ENCODE results near the gene TBXAS1.

GRCh38 chr7:139914306-139915267 lies 85.5 kb downstream of the TBXAS1 start:
- no peak for TF ChIP-seq CTCF (conservative IDR thresholded peaks at IDR 0.05)
- no peak for TF ChIP-seq EZH2 (IDR thresholded peaks at IDR 0.05; ENCODE audit: low read depth)
